Pancreas (tissue), 10 donors: ENCODE results near the gene REEP3. TPM values are rescaled to one million over a fixed set of nuclear protein-coding genes. Genes with fewer than 3 reads are reported as not detected.

ENCODE experiments used
- ATAC-seq, 4 donors: fragments of 200-7000 bp; cut with Tn5 transposase; one replicate each; pipeline versions ENCODE4 v1.8.0 to v1.9.1; 2020; ENCODE audit warnings: mild to moderate bottlenecking in 4 of 4, moderate library complexity in 4 of 4
- DNase-seq, 6 donors: peaks; one replicate each; pipeline ENCODE4 v3.0.0-alpha.2; 2020
- FAIRE-seq: peaks from 2 replicates; lab custom pipeline; 2012; peaks lifted over from hg19 to GRCh38; lab: Jason Lieb, UNC
- H3K27ac ChIP-seq, 4 donors: fragments of 200-600 bp; sonication (generic); 1 replicate in 3 of 4; 2 replicates in 1 of 4; pipeline versions ENCODE4 v1.5.0 to v1.8.0; 2020
- H3K27me3 ChIP-seq, 4 donors: fragments of 200-600 bp; one replicate each; pipeline ENCODE4 v1.8.0; 2021
- H3K36me3 ChIP-seq, 3 donors: fragments of 200-600 bp; sonication (generic) in 1 of 3; one replicate each; pipeline versions ENCODE4 v1.5.0 to v1.8.0; 2020 to 2021
- H3K4me1 ChIP-seq, 3 donors: fragments of 200-600 bp; one replicate each; pipeline ENCODE4 v1.8.0; 2021
- H3K4me3 ChIP-seq, 4 donors: fragments of 200-600 bp; sonication (generic) in 2 of 4; one replicate each; pipeline versions ENCODE4 v1.5.0 to v1.8.0; 2020 to 2021
- H3K9me3 ChIP-seq, 4 donors: fragments of 200-600 bp; one replicate each; pipeline ENCODE4 v1.8.0; 2021
- WGBS, 2 donors: extraction: QIAGEN DNeasy Blood & Tissue Kit; methylation state at CpG; one replicate each; pipeline ENCODE4 v1.1.7; 2013; 5-methylcytosine and 5-hydroxymethylcytosine counted together
- intact Hi-C, 3 donors: fragments of 100-400 bp; cut with DNase I; formaldehyde crosslinking; loops; one replicate each; pipeline versions ENCODE4 v1.11.1 to v1.14.2; 2022
- polyA plus RNA-seq, 2 donors: library from polyadenylated mRNA; stranded (reverse); fragments of 200-250 nt; gene quantifications; one replicate each; pipeline ENCODE4 v1.2.3, GENCODE V29; 2013
- total RNA-seq, 6 donors: library from RNA; stranded (reverse); fragmentation: NEBNext Ultra II Directional in 4 of 6; extraction: Animal tissue kit (Norgen Biotek cat#: 25700) in 4 of 6; gene quantifications; one replicate each; pipeline versions ENCODE4 v1.2.1 to v1.2.4, GENCODE V29; 2021 to 2023
- TF ChIP-seq, protein P1 (sequence below), 4 donors: fragments of 200-600 bp; sonication (generic) in 3 of 4; IDR thresholded peaks; one replicate each; pipeline versions ENCODE4 v1.5.0 to v1.8.0; 2021; ENCODE audit warnings: antibody characterized with exemption in 4 of 4
- donor health status: healthy with polysubstance abuse.
- donor health status: DM: no; HTN: no; CAD: no; lungs with moderate emphysema.
- donor health status: DM: no; HTN: no; CAD: no.
- donor health status: control.
- donor health status: control.
- donor health status: Bipolar disorder and iron deficiency.
- donor health status: DM: yes; HTN: yes; CAD: no.
- donor health status: DM: no; HTN: no; CAD: no.
- donor health status: DM: no; HTN: no; CAD: no.
- donor health status: DM: yes; HTN: yes; CAD: no.

The REEP3 gene
- total and polyA plus RNA-seq, 8 donors = 2.7 to 21.3 (median 9.4) TPM

DNA sequence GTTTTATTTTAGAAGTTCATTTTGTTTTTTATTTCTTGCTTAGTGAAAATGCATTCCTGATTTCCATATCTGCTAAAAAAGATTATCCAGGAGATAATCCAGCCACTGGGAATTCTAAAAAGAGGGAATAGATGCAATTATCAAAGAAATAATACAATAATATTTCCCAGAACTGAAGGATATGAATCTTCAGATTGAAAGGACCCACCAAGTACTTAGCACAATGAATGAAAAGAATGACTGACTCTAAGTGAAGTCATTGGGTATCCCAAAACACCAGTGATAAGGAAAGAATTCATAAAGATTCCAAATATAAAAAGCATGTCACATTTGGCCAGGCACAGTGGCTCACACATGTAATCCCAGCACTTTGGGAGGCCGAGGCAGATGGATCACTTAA, 79.3 kb downstream of the REEP3 start:
- H3K36me3 ChIP-seq = peaks cover 0 to 7% (median 0%) of the 10 kb centered on the region in 3 donors
- no peaks in the 10 kb centered on the region for H3K27me3 ChIP-seq
- DNase-seq (no peak), FAIRE-seq (no peak), ATAC-seq (no peak)
- H3K27ac ChIP-seq = no peak overlapping the region
- intact Hi-C loops = no loop called here
- TF ChIP-seq, protein P1, sequence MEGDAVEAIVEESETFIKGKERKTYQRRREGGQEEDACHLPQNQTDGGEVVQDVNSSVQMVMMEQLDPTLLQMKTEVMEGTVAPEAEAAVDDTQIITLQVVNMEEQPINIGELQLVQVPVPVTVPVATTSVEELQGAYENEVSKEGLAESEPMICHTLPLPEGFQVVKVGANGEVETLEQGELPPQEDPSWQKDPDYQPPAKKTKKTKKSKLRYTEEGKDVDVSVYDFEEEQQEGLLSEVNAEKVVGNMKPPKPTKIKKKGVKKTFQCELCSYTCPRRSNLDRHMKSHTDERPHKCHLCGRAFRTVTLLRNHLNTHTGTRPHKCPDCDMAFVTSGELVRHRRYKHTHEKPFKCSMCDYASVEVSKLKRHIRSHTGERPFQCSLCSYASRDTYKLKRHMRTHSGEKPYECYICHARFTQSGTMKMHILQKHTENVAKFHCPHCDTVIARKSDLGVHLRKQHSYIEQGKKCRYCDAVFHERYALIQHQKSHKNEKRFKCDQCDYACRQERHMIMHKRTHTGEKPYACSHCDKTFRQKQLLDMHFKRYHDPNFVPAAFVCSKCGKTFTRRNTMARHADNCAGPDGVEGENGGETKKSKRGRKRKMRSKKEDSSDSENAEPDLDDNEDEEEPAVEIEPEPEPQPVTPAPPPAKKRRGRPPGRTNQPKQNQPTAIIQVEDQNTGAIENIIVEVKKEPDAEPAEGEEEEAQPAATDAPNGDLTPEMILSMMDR (IDR thresholded peaks at IDR 0.05) = no peak
- H3K4me1 ChIP-seq = no peaks in the 10 kb centered on the region
- H3K4me3 ChIP-seq = no peak overlapping the region
- no peaks in the 10 kb centered on the region for H3K9me3 ChIP-seq
- WGBS, 2 donors = 94 to 95% methylated on average over 1 of the region's 1 CpG

DNA sequence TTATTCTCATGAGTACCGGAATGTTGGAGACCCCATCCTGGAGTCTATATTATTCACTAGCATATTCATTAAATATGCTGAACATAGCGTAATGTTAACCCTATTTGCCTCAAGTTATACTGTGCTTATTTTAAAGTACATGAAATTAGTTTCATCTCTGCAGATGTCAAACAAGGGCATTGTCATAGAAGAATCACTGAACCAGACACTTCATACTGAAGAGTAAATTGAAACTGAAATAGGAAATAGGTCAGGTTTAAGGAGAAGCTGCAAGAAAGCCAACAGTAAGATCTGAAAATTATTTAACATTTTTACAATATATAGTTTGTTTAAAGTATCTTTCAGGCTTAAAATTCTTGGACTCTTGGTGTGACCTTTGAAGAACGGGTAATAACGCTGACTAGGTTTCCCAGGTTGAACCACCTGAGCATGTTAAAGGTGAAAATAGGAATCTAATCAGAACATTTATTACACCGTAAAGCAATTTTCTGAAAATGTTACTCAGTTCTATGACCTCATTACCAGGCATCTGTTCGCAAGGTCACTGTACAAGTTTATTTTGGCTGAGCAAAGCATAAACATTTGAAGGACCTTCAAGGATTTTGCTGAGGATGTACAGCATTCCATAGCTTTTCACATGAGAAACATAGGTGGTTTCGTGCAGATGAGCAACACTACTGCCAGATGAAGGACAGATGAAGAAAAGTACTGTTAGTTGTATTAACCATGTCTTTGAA, 82.7 kb downstream of the REEP3 start:
- Histone ChIP-seq H3K9me3 (no peaks in the 10 kb centered on the region), H3K36me3 (peaks cover 0 to 7% (median 0%) of the 10 kb centered on the region in 3 donors), H3K4me1 (no peaks in the 10 kb centered on the region), H3K27me3 (no peaks in the 10 kb centered on the region), H3K27ac (no peak overlapping the region), H3K4me3 (no peak overlapping the region)
- 58 to 59% methylated on average over 7 of the region's 7 CpGs for WGBS, 2 donors
- ATAC-seq (peak in 3 of 4 donors; percentile 32 to 73 (median 57)), FAIRE-seq (no peak), DNase-seq (no peak)
- TF ChIP-seq, protein P1 (IDR thresholded peaks at IDR 0.05) = no peak
- intact Hi-C loops = no loop called here

DNA sequence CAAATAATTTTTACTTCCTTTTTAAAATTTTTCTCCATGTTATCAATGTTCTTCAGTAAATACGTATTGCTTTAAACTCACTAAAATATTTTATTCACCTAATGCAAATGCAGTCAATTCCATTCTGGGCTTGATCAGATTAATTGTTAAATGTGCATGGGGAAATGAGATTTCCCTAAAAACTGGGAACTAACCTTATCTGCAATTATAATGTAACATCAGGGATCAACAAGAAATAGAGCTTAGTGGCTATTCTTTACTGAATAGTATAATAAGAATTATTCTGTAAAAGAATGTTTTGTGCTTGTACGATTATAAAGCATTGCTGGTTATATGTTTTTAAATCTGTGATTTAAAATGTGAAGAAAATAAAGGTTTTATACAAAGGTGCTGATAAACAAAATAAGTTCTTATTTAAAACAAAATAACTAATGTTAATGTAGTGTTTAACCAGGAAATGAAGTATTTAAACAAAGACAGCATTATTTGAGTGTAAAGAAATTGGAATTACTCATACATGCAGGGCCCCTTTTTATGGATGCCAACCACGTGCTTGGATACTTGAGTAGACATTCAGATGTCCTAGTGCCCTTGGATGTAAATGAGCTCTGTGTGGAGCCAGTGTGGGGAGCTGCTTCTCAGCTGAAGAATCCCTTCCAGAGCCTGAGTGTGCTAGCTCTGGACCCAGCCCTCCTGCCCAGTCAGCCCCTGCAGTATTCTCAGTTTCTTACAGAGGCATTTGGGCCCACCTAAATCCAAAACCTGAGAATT, 84.2 kb downstream of the REEP3 start:
- no peak for FAIRE-seq
- Histone ChIP-seq H3K36me3 (peaks cover 0 to 7% (median 0%) of the 10 kb centered on the region in 3 donors), H3K9me3 (no peaks in the 10 kb centered on the region), H3K4me3 (no peak overlapping the region), H3K27ac (no peak overlapping the region), H3K4me1 (no peaks in the 10 kb centered on the region), H3K27me3 (no peaks in the 10 kb centered on the region)
- WGBS, 2 donors = 79 to 80% methylated on average over 3 of the region's 3 CpGs
- no peak for ATAC-seq
- TF ChIP-seq, protein P1 (IDR thresholded peaks at IDR 0.05) = no peak
- DNase-seq = no peak
- intact Hi-C loops = no loop called here

DNA sequence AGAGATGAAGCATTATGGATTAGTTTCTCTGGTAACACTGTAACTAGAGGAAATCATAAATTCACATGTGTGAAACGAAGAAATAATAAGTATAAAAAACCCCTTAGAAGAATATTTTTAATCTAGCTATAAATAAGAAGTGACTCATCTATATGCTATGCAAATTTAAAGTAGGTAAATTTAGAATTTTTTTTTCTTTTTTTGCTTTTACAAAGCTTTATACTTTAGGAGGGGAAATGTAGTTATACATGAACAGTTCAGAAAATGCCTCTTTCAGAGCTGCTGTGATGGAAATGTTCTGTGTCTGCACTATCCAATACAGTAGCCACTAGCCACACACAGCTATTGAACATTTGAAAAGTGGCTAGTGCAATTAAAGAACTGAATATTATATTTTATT, 87.3 kb downstream of the REEP3 start:
- no peaks in the 10 kb centered on the region for H3K36me3 ChIP-seq
- ATAC-seq (no peak), DNase-seq (no peak), FAIRE-seq (no peak)
- H3K27me3 ChIP-seq = no peaks in the 10 kb centered on the region
- TF ChIP-seq, protein P1 (IDR thresholded peaks at IDR 0.05) = no peak
- no peak overlapping the region for H3K27ac ChIP-seq
- no peaks in the 10 kb centered on the region for H3K4me1 ChIP-seq
- WGBS, 2 donors = 87 to 93% methylated on average over 1 of the region's 1 CpG
- no peaks in the 10 kb centered on the region for H3K9me3 ChIP-seq
- intact Hi-C loops = no loop called here
- no peak overlapping the region for H3K4me3 ChIP-seq
